OCI-LY1 (cell line): ENCODE data around the gene CTNNA1.

Source experiments
- H2AFZ ChIP-seq: fragments of 200-600 bp; sonication (generic), shearing (Covaris generic); 2 replicates; pipeline ENCODE4 v1.6.0; 2014; ENCODE audit warnings: antibody characterized with exemption, mild to moderate bottlenecking, low read length
- H3F3A ChIP-seq: fragments of 200-600 bp; sonication (generic), shearing (Covaris generic); 2 replicates; pipeline ENCODE4 v1.6.0; 2014; ENCODE audit warnings: mild to moderate bottlenecking, antibody characterized with exemption, low read length, moderate library complexity; ENCODE audit not compliant: insufficient read depth
- H3K27ac ChIP-seq: fragments of 200-600 bp; sonication (generic); 2 replicates; pipeline ENCODE4 v1.5.1; 2014; ENCODE audit warnings: low read length, mixed run types, mild to moderate bottlenecking, low read depth; ENCODE audit not compliant: poor library complexity, severe bottlenecking
- H3K27me3 ChIP-seq: fragments of 200-600 bp; sonication (generic); 2 replicates; pipeline ENCODE4 v1.6.0; 2014; ENCODE audit warnings: antibody characterized with exemption, mild to moderate bottlenecking, low read length, moderate library complexity; ENCODE audit not compliant: insufficient read depth
- H3K36me3 ChIP-seq: fragments of 200-600 bp; sonication (generic); 2 replicates; pipeline ENCODE4 v1.6.1; 2014; ENCODE audit warnings: mild to moderate bottlenecking, antibody characterized with exemption, low read length, moderate library complexity, mixed read lengths; ENCODE audit not compliant: insufficient read depth
- H3K4me1 ChIP-seq: fragments of 200-600 bp; sonication (generic); 2 replicates; pipeline ENCODE4 v1.5.1; 2014; ENCODE audit warnings: mild to moderate bottlenecking, low read length, moderate library complexity; ENCODE audit not compliant: insufficient read depth, severe bottlenecking
- H3K4me2 ChIP-seq: fragments of 200-600 bp; sonication (generic), shearing (Covaris generic); 2 replicates; pipeline ENCODE4 v1.6.1; 2014; ENCODE audit warnings: low read length
- H3K4me3 ChIP-seq: fragments of 200-600 bp; sonication (generic); 2 replicates; pipeline ENCODE4 v1.5.1; 2014; ENCODE audit warnings: low read length, low read depth, mild to moderate bottlenecking, mixed read lengths; ENCODE audit not compliant: poor library complexity, severe bottlenecking
- H3K79me2 ChIP-seq: fragments of 200-600 bp; shearing (Covaris generic); 2 replicates; pipeline ENCODE4 v1.6.1; 2016; ENCODE audit warnings: mixed run types, low read length, mixed read lengths; ENCODE audit not compliant: insufficient read depth
- H3K9ac ChIP-seq: fragments of 200-600 bp; sonication (generic), shearing (Covaris generic); 2 replicates; pipeline ENCODE4 v1.6.1; 2014; ENCODE audit warnings: mild to moderate bottlenecking, low read length, mixed read lengths
- H3K9me2 ChIP-seq: fragments of 200-600 bp; sonication (generic), shearing (Covaris generic); 2 replicates; pipeline ENCODE4 v1.6.1; 2014; ENCODE audit warnings: low read depth, mild to moderate bottlenecking, low read length, mixed read lengths
- H3K9me3 ChIP-seq: fragments of 200-600 bp; shearing (Covaris generic); 2 replicates; pipeline ENCODE4 v1.6.1; 2014; ENCODE audit warnings: low read length, mixed read lengths
- H4K20me1 ChIP-seq: fragments of 200-600 bp; sonication (generic), shearing (Covaris generic); 2 replicates; pipeline ENCODE4 v1.6.0; 2016; ENCODE audit warnings: mild to moderate bottlenecking, low read length; ENCODE audit not compliant: insufficient read depth
- CTCF ChIP-seq: fragments of 200-600 bp; sonication (generic), shearing (Covaris generic); IDR thresholded peaks from 2 replicates; pipeline ENCODE4 v1.5.1; 2017; ENCODE audit warnings: mild to moderate bottlenecking, antibody characterized with exemption, low read length, moderate library complexity, mixed read lengths
- EZH2 ChIP-seq: fragments of 200-600 bp; sonication (generic), shearing (Covaris generic); IDR thresholded peaks from 2 replicates; pipeline ENCODE4 v1.8.0; 2017; ENCODE audit warnings: borderline replicate concordance, mixed run types, mild to moderate bottlenecking, antibody characterized with exemption, low read length, moderate library complexity, mixed read lengths

The CTNNA1 gene

DNA sequence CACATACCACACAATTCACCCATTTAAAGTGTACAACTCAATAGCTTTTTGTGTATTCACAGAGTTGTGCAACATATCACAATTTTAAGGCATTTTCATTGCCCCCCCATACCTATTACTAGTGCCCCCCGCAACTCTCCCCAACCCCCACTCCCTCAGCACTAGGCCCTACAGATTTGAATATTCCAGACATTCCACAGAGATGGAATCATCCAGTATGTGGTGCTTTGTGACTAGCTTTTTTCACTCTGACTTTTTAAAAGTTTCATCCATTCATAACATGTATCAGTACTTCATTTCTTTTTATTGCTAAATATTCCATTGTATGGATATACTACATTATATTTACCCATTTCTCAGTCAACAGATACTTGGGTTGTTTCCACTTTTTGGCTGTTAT, 224.9 kb downstream of the CTNNA1 start:
- no peak overlapping the region for H3K27ac ChIP-seq
- no peaks in the 10 kb centered on the region for H3K9me3 ChIP-seq
- no peaks in the 10 kb centered on the region for H4K20me1 ChIP-seq
- H3K36me3 ChIP-seq: no peaks in the 10 kb centered on the region
- H3K9ac ChIP-seq: no peak overlapping the region
- H3K4me2 ChIP-seq: no peak overlapping the region
- TF ChIP-seq CTCF: no peak
- TF ChIP-seq EZH2: no peak
- H2AFZ ChIP-seq: no peak overlapping the region
- no peaks in the 10 kb centered on the region for H3K9me2 ChIP-seq
- no peak overlapping the region for H3K4me3 ChIP-seq
- H3K4me1 ChIP-seq: peaks cover 6% of the 10 kb centered on the region
- H3K79me2 ChIP-seq: no peaks in the 10 kb centered on the region
- H3F3A ChIP-seq: no peaks in the 10 kb centered on the region
- H3K27me3 ChIP-seq: no peaks in the 10 kb centered on the region

- Histone ChIP-seq H3K36me3 (no peaks in the 10 kb centered on the region), H4K20me1 (no peaks in the 10 kb centered on the region), H3K9ac (no peak overlapping the region), H3K4me3 (no peak overlapping the region), H3F3A (no peaks in the 10 kb centered on the region), H3K79me2 (no peaks in the 10 kb centered on the region), H3K9me3 (no peaks in the 10 kb centered on the region), H3K4me1 (peaks cover 6% of the 10 kb centered on the region), H2AFZ (no peak overlapping the region), H3K27me3 (no peaks in the 10 kb centered on the region), H3K27ac (no peak overlapping the region), H3K4me2 (no peak overlapping the region), H3K9me2 (no peaks in the 10 kb centered on the region)
- TF ChIP-seq EZH2 (no peak), CTCF (no peak)
Observed at GRCh38 chr5:138978581-138978980, 225.4 kb downstream of the CTNNA1 start.

DNA sequence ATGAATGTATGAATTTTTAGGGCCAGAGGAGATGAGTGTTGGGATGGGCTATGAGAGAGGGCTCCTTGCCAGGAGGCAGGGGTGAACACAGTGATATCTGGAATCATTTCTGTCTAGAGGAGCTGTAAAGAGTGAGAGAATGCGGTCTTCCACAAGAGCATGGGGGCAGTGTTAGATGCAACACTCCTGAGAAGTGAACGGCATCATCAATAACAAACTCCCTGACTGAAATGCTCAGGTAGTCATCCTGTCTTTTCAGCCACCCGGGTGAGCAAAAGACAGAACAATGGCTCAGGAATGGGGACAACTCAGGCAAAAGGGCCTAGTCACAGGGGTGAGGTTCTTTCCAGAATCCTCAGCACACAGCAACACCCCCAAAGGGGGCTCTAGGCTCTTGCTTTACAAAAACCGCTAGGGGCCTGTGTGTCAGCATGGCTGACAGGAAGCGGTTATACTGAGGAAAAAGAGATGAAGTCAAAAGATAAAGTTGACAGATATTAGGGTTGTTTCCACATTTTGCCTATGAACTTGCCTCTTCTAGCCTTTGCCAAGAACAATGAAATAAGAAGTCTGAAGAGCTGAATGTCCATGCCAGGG, 226.6 kb downstream of the CTNNA1 start:
- no peak overlapping the region for H3K4me3 ChIP-seq
- H2AFZ ChIP-seq: no peak overlapping the region
- H3K79me2 ChIP-seq: no peaks in the 10 kb centered on the region
- no peaks in the 10 kb centered on the region for H4K20me1 ChIP-seq
- no peaks in the 10 kb centered on the region for H3F3A ChIP-seq
- H3K4me2 ChIP-seq: no peak overlapping the region
- no peaks in the 10 kb centered on the region for H3K27me3 ChIP-seq
- H3K9me2 ChIP-seq: no peaks in the 10 kb centered on the region
- TF ChIP-seq CTCF: no peak
- no peak for TF ChIP-seq EZH2
- H3K9ac ChIP-seq: no peak overlapping the region
- H3K27ac ChIP-seq: no peak overlapping the region
- H3K4me1 ChIP-seq: peaks cover 6% of the 10 kb centered on the region
- no peaks in the 10 kb centered on the region for H3K9me3 ChIP-seq
- H3K36me3 ChIP-seq: no peaks in the 10 kb centered on the region
